A673 (cell line): ENCODE measurements around the gene RFX1.

Experiments used
- EZH2 ChIP-seq: fragments of 200-600 bp; sonication (generic); IDR thresholded peaks from 2 replicates; pipeline ENCODE4 v1.6.1; 2017; ENCODE audit warnings: borderline replicate concordance, low read depth, mild to moderate bottlenecking, mixed read lengths, antibody characterized with exemption, low read length; ENCODE audit not compliant: poor library complexity, severe bottlenecking
- TF ChIP-seq, protein P1 (sequence below): fragments of 300-800, 200-600 bp; sonication (generic); conservative IDR thresholded peaks from 2 replicates; pipeline ENCODE4 v1.5.1; 2017; ENCODE audit warnings: low read depth, mild to moderate bottlenecking, antibody characterized with exemption, low read length, moderate library complexity, mixed read lengths

DNA sequence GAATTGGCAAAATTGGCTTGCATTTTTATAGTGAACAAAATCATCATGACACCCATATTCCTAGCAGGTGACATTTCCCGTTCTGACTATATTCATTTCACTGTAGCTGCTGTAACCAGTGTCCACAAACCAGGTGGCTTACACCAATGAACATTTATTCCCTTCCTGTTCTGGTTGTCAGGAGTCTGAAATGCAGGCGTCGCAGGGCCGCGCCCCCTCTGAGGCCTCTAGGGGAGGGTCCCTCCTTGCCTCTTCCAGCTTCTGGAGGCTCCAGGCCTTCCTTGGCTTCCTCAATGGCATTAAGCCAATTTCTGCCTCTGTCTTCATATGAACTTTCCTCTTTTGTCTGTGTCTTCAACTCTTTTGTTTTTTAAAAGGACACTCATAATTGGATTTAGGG, 15.4 kb upstream of the RFX1 start:
- no peak for TF ChIP-seq EZH2
- TF ChIP-seq, protein P1, sequence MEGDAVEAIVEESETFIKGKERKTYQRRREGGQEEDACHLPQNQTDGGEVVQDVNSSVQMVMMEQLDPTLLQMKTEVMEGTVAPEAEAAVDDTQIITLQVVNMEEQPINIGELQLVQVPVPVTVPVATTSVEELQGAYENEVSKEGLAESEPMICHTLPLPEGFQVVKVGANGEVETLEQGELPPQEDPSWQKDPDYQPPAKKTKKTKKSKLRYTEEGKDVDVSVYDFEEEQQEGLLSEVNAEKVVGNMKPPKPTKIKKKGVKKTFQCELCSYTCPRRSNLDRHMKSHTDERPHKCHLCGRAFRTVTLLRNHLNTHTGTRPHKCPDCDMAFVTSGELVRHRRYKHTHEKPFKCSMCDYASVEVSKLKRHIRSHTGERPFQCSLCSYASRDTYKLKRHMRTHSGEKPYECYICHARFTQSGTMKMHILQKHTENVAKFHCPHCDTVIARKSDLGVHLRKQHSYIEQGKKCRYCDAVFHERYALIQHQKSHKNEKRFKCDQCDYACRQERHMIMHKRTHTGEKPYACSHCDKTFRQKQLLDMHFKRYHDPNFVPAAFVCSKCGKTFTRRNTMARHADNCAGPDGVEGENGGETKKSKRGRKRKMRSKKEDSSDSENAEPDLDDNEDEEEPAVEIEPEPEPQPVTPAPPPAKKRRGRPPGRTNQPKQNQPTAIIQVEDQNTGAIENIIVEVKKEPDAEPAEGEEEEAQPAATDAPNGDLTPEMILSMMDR: no peak
